H1 (cell line): ENCODE measurements around the gene MUC5AC. TPM values are rescaled to one million over a fixed set of nuclear protein-coding genes. Genes with fewer than 3 reads are reported as not detected.

ENCODE experiments used
- CTCF ChIA-PET: fragments of 300-600 bp; sonication (Branson Sonifier 250); formaldehyde crosslinking; loops from one replicate; lab custom pipeline; 2021; ENCODE audit not compliant: partially characterized antibody; lab: Charles Lee
- POLR2A ChIA-PET: fragments of 300-600 bp; sonication (Branson Sonifier 250); formaldehyde crosslinking; loops from one replicate; lab custom pipeline; 2021; ENCODE audit warnings: inconsistent platforms; ENCODE audit not compliant: partially characterized antibody; lab: Charles Lee
- DNase-seq, 2 experiments: peaks; one replicate each; pipeline versions ENCODE4 v3.0.0 to v3.0.0-alpha.2; 2010 to 2022; ENCODE audit warnings: low spot score in 2 of 2, low read depth in 1 of 2, mixed read lengths in 1 of 2
- FAIRE-seq: peaks from 2 replicates; lab custom pipeline; 2011; peaks lifted over from hg19 to GRCh38; lab: Jason Lieb, UNC
- H2AFZ ChIP-seq: 2 replicates; pipeline ENCODE4 v1.8.1; 2012; ENCODE audit warnings: low read length, inconsistent platforms
- H2AK5ac ChIP-seq: 2 replicates; pipeline ENCODE4 v1.6.1; 2013; ENCODE audit warnings: low read depth, low read length
- H2BK120ac ChIP-seq: replicated peaks from 2 replicates; pipeline ENCODE3; 2013; ENCODE audit warnings: low read depth, low read length, inconsistent platforms
- H2BK12ac ChIP-seq: 2 replicates; pipeline ENCODE4 v1.6.1; 2013; ENCODE audit warnings: low read depth, low read length
- H2BK15ac ChIP-seq: 2 replicates; pipeline ENCODE4 v1.6.1; 2013; ENCODE audit warnings: low read length
- H2BK20ac ChIP-seq: 2 replicates; pipeline ENCODE4 v1.6.1; 2013; ENCODE audit warnings: low read length
- H2BK5ac ChIP-seq: 2 replicates; pipeline ENCODE4 v1.6.1; 2013; ENCODE audit warnings: low read depth, low read length
- H3K14ac ChIP-seq: 2 replicates; pipeline ENCODE4 v1.6.1; 2013; ENCODE audit warnings: inconsistent platforms; ENCODE audit not compliant: insufficient read length
- H3K18ac ChIP-seq: 2 replicates; pipeline ENCODE4 v1.6.1; 2013; ENCODE audit warnings: low read length; ENCODE audit errors: extremely low read depth
- H3K23ac ChIP-seq: 2 replicates; pipeline ENCODE4 v1.6.1; 2013; ENCODE audit warnings: inconsistent platforms; ENCODE audit not compliant: insufficient read length
- H3K23me2 ChIP-seq: 2 replicates; pipeline ENCODE4 v1.6.1; 2013; ENCODE audit warnings: low read depth, low read length
- H3K27ac ChIP-seq: 2 replicates; pipeline ENCODE4 v1.6.1; 2011; ENCODE audit warnings: low read depth, low read length, inconsistent platforms
- H3K27me3 ChIP-seq, 4 experiments: replicated peaks in 1 of 4; 1 replicate in 1 of 4; 2 replicates in 3 of 4; pipeline versions ENCODE4 v1.6.1 to v1.8.1; 2011 to 2013; ENCODE audit warnings: low read length in 3 of 4, mild to moderate bottlenecking in 3 of 4, inconsistent platforms in 2 of 4, mixed read lengths in 2 of 4, moderate library complexity in 1 of 4; ENCODE audit not compliant: control insufficient read depth in 3 of 4, insufficient read depth in 3 of 4; ENCODE audit errors: extremely low read depth in 1 of 4
- H3K36me3 ChIP-seq, 4 experiments: 2 replicates each; pipeline versions ENCODE4 v1.6.1 to v1.8.1; 2011 to 2013; ENCODE audit warnings: mild to moderate bottlenecking in 4 of 4, low read length in 3 of 4, moderate library complexity in 2 of 4, control low read depth in 1 of 4, inconsistent platforms in 1 of 4; ENCODE audit not compliant: insufficient read depth in 4 of 4, control insufficient read depth in 2 of 4
- H3K4ac ChIP-seq: replicated peaks from 2 replicates; pipeline ENCODE3; 2013; ENCODE audit warnings: low read length, low read depth, mixed read lengths, inconsistent platforms; ENCODE audit not compliant: insufficient read length
- H3K4me1 ChIP-seq, 4 experiments: replicated peaks in 1 of 4; 1 replicate in 1 of 4; 2 replicates in 3 of 4; pipeline versions ENCODE4 v1.6.1 to v1.8.1; 2011 to 2013; ENCODE audit warnings: low read length in 3 of 4, inconsistent platforms in 2 of 4, mixed read lengths in 1 of 4; ENCODE audit not compliant: insufficient read depth in 4 of 4, control insufficient read depth in 3 of 4
- H3K4me2 ChIP-seq, 2 experiments: 2 replicates each; pipeline versions ENCODE4 v1.6.1 to v1.8.1; 2011 to 2013; ENCODE audit warnings: low read depth in 2 of 2, low read length in 2 of 2, control low read depth in 1 of 2, inconsistent platforms in 1 of 2, mild to moderate bottlenecking in 1 of 2; ENCODE audit not compliant: insufficient read depth in 1 of 2
- H3K4me3 ChIP-seq, 4 experiments: fragments of 200-600, 300-600 bp in 1 of 4; sonication (generic), shearing (Covaris generic), sonication (Bioruptor Twin) in 1 of 4; 2 replicates each; pipeline versions ENCODE4 v1.5.1 to v1.8.1; 2011 to 2016; ENCODE audit warnings: low read length in 4 of 4, low read depth in 3 of 4, control low read depth in 2 of 4, inconsistent platforms in 2 of 4, mild to moderate bottlenecking in 2 of 4, mixed read lengths in 1 of 4, moderate library complexity in 1 of 4; ENCODE audit not compliant: insufficient read depth in 2 of 4; ENCODE audit errors: extremely low read depth in 1 of 4
- H3K56ac ChIP-seq: replicated peaks from 2 replicates; pipeline ENCODE3; 2013; ENCODE audit warnings: low read depth, mild to moderate bottlenecking, mixed read lengths, low read length, inconsistent platforms; ENCODE audit not compliant: insufficient read length
- H3K79me1 ChIP-seq: 2 replicates; pipeline ENCODE4 v1.6.1; 2013; ENCODE audit warnings: low read depth, low read length, control low read depth
- H3K79me2 ChIP-seq, 2 experiments: 2 replicates each; pipeline versions ENCODE4 v1.6.1 to v1.8.1; 2012 to 2013; ENCODE audit warnings: low read length in 2 of 2, mild to moderate bottlenecking in 2 of 2, inconsistent platforms in 1 of 2; ENCODE audit not compliant: insufficient read depth in 2 of 2, control insufficient read depth in 1 of 2
- H3K9ac ChIP-seq, 4 experiments: replicated peaks in 1 of 4; 1 replicate in 1 of 4; 2 replicates in 3 of 4; pipeline versions ENCODE4 v1.6.1 to v1.8.1; 2011 to 2013; ENCODE audit warnings: low read depth in 3 of 4, low read length in 3 of 4, control low read depth in 2 of 4, mild to moderate bottlenecking in 2 of 4, moderate library complexity in 2 of 4, inconsistent platforms in 1 of 4; ENCODE audit errors: extremely low read depth in 1 of 4
- H3K9me3 ChIP-seq, 2 experiments: 2 replicates each; pipeline versions ENCODE4 v1.6.1 to v1.8.1; 2012 to 2013; ENCODE audit warnings: mild to moderate bottlenecking in 2 of 2, moderate library complexity in 2 of 2, control low read depth in 1 of 2, inconsistent platforms in 1 of 2, low read depth in 1 of 2, low read length in 1 of 2, mixed read lengths in 1 of 2; ENCODE audit not compliant: insufficient read depth in 2 of 2
- H4K20me1 ChIP-seq, 2 experiments: replicated peaks in 1 of 2; 2 replicates each; pipeline versions ENCODE3 to v1.8.1; 2011 to 2013; ENCODE audit warnings: inconsistent platforms in 2 of 2, low read length in 2 of 2, mild to moderate bottlenecking in 1 of 2; ENCODE audit not compliant: insufficient read depth in 2 of 2, control insufficient read depth in 1 of 2
- H4K5ac ChIP-seq: 2 replicates; pipeline ENCODE4 v1.6.1; 2013; ENCODE audit warnings: low read length, low read depth, mixed read lengths, inconsistent platforms; ENCODE audit not compliant: insufficient read length
- H4K8ac ChIP-seq: 2 replicates; pipeline ENCODE4 v1.8.0; 2013; ENCODE audit warnings: mild to moderate bottlenecking, moderate library complexity, low read length, inconsistent platforms; ENCODE audit not compliant: insufficient read depth; ENCODE audit errors: extremely low read depth
- H4K91ac ChIP-seq: replicated peaks from 2 replicates; pipeline ENCODE3; 2013; ENCODE audit warnings: low read length, mixed read lengths, inconsistent platforms; ENCODE audit not compliant: insufficient read length
- EGR1 ChIP-seq: IDR thresholded peaks from 2 replicates; pipeline ENCODE4 v1.6.1; 2011; ENCODE audit warnings: low read depth, low read length, borderline replicate concordance
- WGBS, 2 experiments: shearing (Covaris generic) in 1 of 2; methylation state at CpG; one replicate each; pipeline versions ENCODE4 v1.1.6 to v1.1.7; 2013 to 2015; ENCODE audit warnings: low lambda C conversion rate in 2 of 2, mixed read lengths in 2 of 2, inconsistent platforms in 1 of 2, low coverage in 1 of 2, missing lambda C conversion rate in 1 of 2; ENCODE audit not compliant: insufficient replicate concordance in 2 of 2, insufficient coverage in 1 of 2, insufficient read length in 1 of 2; ENCODE audit errors: extremely low coverage in 1 of 2, missing lambda C conversion rate in 1 of 2; 5-methylcytosine and 5-hydroxymethylcytosine counted together
- polyA plus RNA-seq, 7 experiments: library from polyadenylated mRNA; depleted of rRNA in 3 of 7; stranded (reverse) in 5 of 7; unstranded in 2 of 7; fragments of >200 nt in 5 of 7; fragments of 200-250 nt in 2 of 7; gene quantifications; 1 replicate in 5 of 7; 2 replicates in 1 of 7; 4 replicates in 1 of 7; pipeline versions ENCODE4 v1.2.1 to v1.2.3, GENCODE V29; 2011 to 2013; ENCODE audit warnings: missing spikeins in 2 of 7, mixed read lengths in 2 of 7
- total RNA-seq: library from RNA; stranded (reverse); fragmentation: NEBNext Ultra II Directional; extraction: Animal tissue kit (Norgen Biotek cat#: 25700); gene quantifications from 2 replicates; pipeline ENCODE4 v1.2.1, GENCODE V29; 2021

The MUC5AC gene
- total and polyA plus RNA-seq, 2 of the 8 experiments (the other 6 are each of a cell fraction or from before 2014, with no cell fraction given), result not detected

DNA sequence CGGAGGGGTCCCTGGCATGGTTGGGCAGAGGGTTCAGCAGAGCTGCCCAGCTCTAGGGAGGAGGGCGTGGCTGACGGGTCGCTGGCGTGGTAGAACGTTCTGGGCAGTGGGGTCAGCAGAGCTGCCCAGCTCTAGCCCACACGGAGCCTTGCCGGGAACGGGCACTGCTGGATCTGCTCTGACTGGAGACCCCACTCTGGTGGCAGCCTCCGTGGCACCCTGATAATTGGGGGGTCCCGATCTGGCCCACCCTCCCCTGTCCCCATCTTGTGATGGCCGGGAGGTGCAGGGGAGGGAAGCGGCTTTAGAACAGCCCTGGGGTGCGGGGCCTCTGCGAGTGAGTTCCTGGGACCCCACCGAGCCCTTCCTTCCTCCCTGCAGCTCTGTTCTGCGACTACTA, 21.9 kb downstream of the MUC5AC start:
- POLR2A ChIA-PET, result no interaction called here
- no peak overlapping the region for H2AFZ ChIP-seq
- no peak overlapping the region for H2BK20ac ChIP-seq
- H2BK120ac ChIP-seq, result no peak overlapping the region
- DNase-seq (no peak), FAIRE-seq (no peak)
- H3K27ac ChIP-seq, result no peak overlapping the region
- H2BK15ac ChIP-seq, result no peak overlapping the region
- WGBS, 2 experiments, result 94% methylated on average over 10 of the region's 17 CpGs; no CpG with 5 or more reads in 1 of the 2 experiments
- H3K9ac ChIP-seq, result no peak overlapping the region
- no peak overlapping the region for H4K8ac ChIP-seq
- H3K56ac ChIP-seq, result no peak overlapping the region
- peaks cover 33 to 87% of the 10 kb centered on the region in 2 experiments for H3K9me3 ChIP-seq
- H3K23me2 ChIP-seq, result no peaks in the 10 kb centered on the region
- H3K14ac ChIP-seq, result no peak overlapping the region
- H3K4me1 ChIP-seq, result no peaks in the 10 kb centered on the region
- no peak overlapping the region for H3K18ac ChIP-seq
- H3K4me3 ChIP-seq, result no peak overlapping the region
- no peak overlapping the region for H4K91ac ChIP-seq
- H3K36me3 ChIP-seq, result no peaks in the 10 kb centered on the region
- no peaks in the 10 kb centered on the region for H4K20me1 ChIP-seq
- H3K23ac ChIP-seq, result no peak overlapping the region
- no peak for TF ChIP-seq EGR1
- no peak overlapping the region for H3K4me2 ChIP-seq
- H3K4ac ChIP-seq, result no peak overlapping the region
- H3K79me1 ChIP-seq, result no peaks in the 10 kb centered on the region
- H3K79me2 ChIP-seq, result no peaks in the 10 kb centered on the region
- H4K5ac ChIP-seq, result no peak overlapping the region
- CTCF ChIA-PET, result interaction anchor here (1.8 kb wide), 1 partner anchor 12 kb away, joined by 3 read pairs; no protein-coding TSS in a partner anchor
- H2BK12ac ChIP-seq, result no peak overlapping the region
- no peak overlapping the region for H2AK5ac ChIP-seq
- H2BK5ac ChIP-seq, result no peak overlapping the region
- no peaks in the 10 kb centered on the region for H3K27me3 ChIP-seq
